ENCODE results near the gene ZCCHC2.

The ZCCHC2 gene

GRCh38 chr18:62538881-62539280 is 16.1 kb downstream of the ZCCHC2 start:
- DNase-seq (ENCODE audit: low read depth): no peak

- DNase-seq (ENCODE audit: low read depth): no peak
Measured at GRCh38 chr18:62539284-62540165, 16.7 kb downstream of the ZCCHC2 start.

- DNase-seq (ENCODE audit: low read depth): no peak
Measured at GRCh38 chr18:62543021-62543420, 20.2 kb downstream of the ZCCHC2 start.

- no peak for DNase-seq (ENCODE audit: low read depth)
Measured at GRCh38 chr18:62545098-62545497, 22.3 kb downstream of the ZCCHC2 start.

- no peak for DNase-seq (ENCODE audit: low read depth)
Measured at GRCh38 chr18:62549755-62550154, 26.9 kb downstream of the ZCCHC2 start.

GRCh38 chr18:62550746-62551145 is 27.9 kb downstream of the ZCCHC2 start:
- no peak for DNase-seq (ENCODE audit: low read depth)

- DNase-seq (ENCODE audit: low read depth): no peak
Measured at GRCh38 chr18:62551972-62552513, 29.2 kb downstream of the ZCCHC2 start.

GRCh38 chr18:62554061-62554815 is 31.4 kb downstream of the ZCCHC2 start:
- no peak for DNase-seq (ENCODE audit: low read depth)

- peak; percentile 40 for DNase-seq (ENCODE audit: low read depth)
Measured at GRCh38 chr18:62555135-62555534, 32.3 kb downstream of the ZCCHC2 start.

- DNase-seq (ENCODE audit: low read depth): no peak
Measured at GRCh38 chr18:62556397-62556796, 33.6 kb downstream of the ZCCHC2 start.

GRCh38 chr18:62558015-62558663 is 35.3 kb downstream of the ZCCHC2 start:
- DNase-seq (ENCODE audit: low read depth): no peak

GRCh38 chr18:62564044-62564443 is 41.2 kb downstream of the ZCCHC2 start:
- no peak for DNase-seq (ENCODE audit: low read depth)

GRCh38 chr18:62566199-62566598 is 43.4 kb downstream of the ZCCHC2 start:
- peak; percentile 32 for DNase-seq (ENCODE audit: low read depth)

- no peak for DNase-seq (ENCODE audit: low read depth)
Measured at GRCh38 chr18:62566818-62567217, 44.0 kb downstream of the ZCCHC2 start.

GRCh38 chr18:62569081-62569655 is 46.3 kb downstream of the ZCCHC2 start:
- no peak for DNase-seq (ENCODE audit: low read depth)

- DNase-seq (ENCODE audit: low read depth): no peak
Measured at GRCh38 chr18:62571037-62571436, 48.2 kb downstream of the ZCCHC2 start.

GRCh38 chr18:62571648-62572047 is 48.8 kb downstream of the ZCCHC2 start:
- no peak for DNase-seq (ENCODE audit: low read depth)

- DNase-seq (ENCODE audit: low read depth): no peak
Measured at GRCh38 chr18:62572456-62572855, 49.6 kb downstream of the ZCCHC2 start.

GRCh38 chr18:62574776-62575175 is 52.0 kb downstream of the ZCCHC2 start:
- DNase-seq (ENCODE audit: low read depth): no peak

- DNase-seq (ENCODE audit: low read depth): no peak
Measured at GRCh38 chr18:62576271-62576670, 53.4 kb downstream of the ZCCHC2 start.

- no peak for DNase-seq (ENCODE audit: low read depth)
Measured at GRCh38 chr18:62576845-62577512, 54.2 kb downstream of the ZCCHC2 start.

Measured in EH (cell line).